ENCODE measurements around the gene ADGRG2.
"Not testable (repeated sequence)": the region's sequence is repeated elsewhere in the genome, so short reads cannot be mapped to it uniquely, and the experiment has no call there.

ADGRG2 gene

GRCh38 chrX:19075754-19076153, 46.5 kb downstream of the ADGRG2 start:
- H3K4me2 ChIP-seq (ENCODE audit: low read length, poor library complexity, severe bottlenecking), result no peak overlapping the region
- H3K79me1 ChIP-seq (replicated peaks; ENCODE audit: low read length, poor library complexity, severe bottlenecking), result no peaks in the 10 kb centered on the region
- no peak overlapping the region for H4K8ac ChIP-seq (ENCODE audit: low read length)
- no peak overlapping the region for H3K4ac ChIP-seq (ENCODE audit: low read depth in 1 of 2, low read length in 2 of 2)
- H2BK5ac ChIP-seq (ENCODE audit: low read depth, low read length, poor library complexity, severe bottlenecking), result no peak overlapping the region
- no peaks in the 10 kb centered on the region for H3K4me1 ChIP-seq (ENCODE audit: control insufficient read depth, insufficient read depth, low read depth, low read length)
- no peak overlapping the region for H2AK5ac ChIP-seq (ENCODE audit: low read length, severe bottlenecking)
- no peaks in the 10 kb centered on the region for H3K9me3 ChIP-seq (ENCODE audit: control insufficient read depth, low read length)
- no peak overlapping the region for H3K23ac ChIP-seq (ENCODE audit: low read length in 2 of 2)
- no peak overlapping the region for H3K18ac ChIP-seq (ENCODE audit: low read depth in 1 of 2, low read length in 2 of 2)
- H3K36me3 ChIP-seq (ENCODE audit: control insufficient read depth in 1 of 2, insufficient read depth in 2 of 2, low read depth in 1 of 2, low read length in 2 of 2), result no peaks in the 10 kb centered on the region
- H4K91ac ChIP-seq (ENCODE audit: low read length), result no peak overlapping the region
- no peak overlapping the region for H3K9ac ChIP-seq (ENCODE audit: low read length)
- H2AFZ ChIP-seq (ENCODE audit: low read depth, low read length), result no peak overlapping the region
- H2BK12ac ChIP-seq (ENCODE audit: low read length in 2 of 2), result no peak overlapping the region
- no peak overlapping the region for H2BK15ac ChIP-seq (ENCODE audit: low read depth, poor library complexity, severe bottlenecking)
- no peak for DNase-seq
- no peak overlapping the region for H3K27ac ChIP-seq (ENCODE audit: low read length, poor library complexity, severe bottlenecking)
- H3K27me3 ChIP-seq (ENCODE audit: control insufficient read depth in 1 of 2, insufficient read depth in 1 of 2, low read length in 2 of 2), result peaks cover 0 to 3% of the 10 kb centered on the region in 2 experiments
- no peak overlapping the region for H3K4me3 ChIP-seq (ENCODE audit: insufficient read depth in 1 of 2, low read depth in 1 of 2, low read length in 2 of 2)
- H2BK120ac ChIP-seq (ENCODE audit: low read depth, low read length), result no peak overlapping the region
- no peak overlapping the region for H3K14ac ChIP-seq (ENCODE audit: low read length in 2 of 2)

GRCh38 chrX:19072372-19072771, 49.9 kb downstream of the ADGRG2 start:
- Histone ChIP-seq H2BK12ac (ENCODE audit: low read length in 2 of 2) (no peak overlapping the region), H3K4me3 (ENCODE audit: insufficient read depth in 1 of 2, low read depth in 1 of 2, low read length in 2 of 2) (no peak overlapping the region), H3K4me2 (ENCODE audit: low read length, poor library complexity, severe bottlenecking) (no peak overlapping the region), H3K4me1 (ENCODE audit: control insufficient read depth, insufficient read depth, low read depth, low read length) (no peaks in the 10 kb centered on the region), H2BK5ac (ENCODE audit: low read depth, low read length, poor library complexity, severe bottlenecking) (no peak overlapping the region), H3K27ac (ENCODE audit: low read length, poor library complexity, severe bottlenecking) (no peak overlapping the region), H3K4ac (ENCODE audit: low read depth in 1 of 2, low read length in 2 of 2) (no peak overlapping the region), H3K36me3 (ENCODE audit: control insufficient read depth in 1 of 2, insufficient read depth in 2 of 2, low read depth in 1 of 2, low read length in 2 of 2) (no peaks in the 10 kb centered on the region), H3K23ac (ENCODE audit: low read length in 2 of 2) (no peak overlapping the region), H3K27me3 (ENCODE audit: control insufficient read depth in 1 of 2, insufficient read depth in 1 of 2, low read length in 2 of 2) (no peaks in the 10 kb centered on the region), H3K9ac (ENCODE audit: low read length) (no peak overlapping the region), H4K91ac (ENCODE audit: low read length) (no peak overlapping the region), H2BK15ac (ENCODE audit: low read depth, poor library complexity, severe bottlenecking) (no peak overlapping the region), H3K18ac (ENCODE audit: low read depth in 1 of 2, low read length in 2 of 2) (no peak overlapping the region), H2BK120ac (ENCODE audit: low read depth, low read length) (no peak overlapping the region), H4K8ac (ENCODE audit: low read length) (no peak overlapping the region), H3K14ac (ENCODE audit: low read length in 2 of 2) (no peak overlapping the region), H3K79me1 (replicated peaks; ENCODE audit: low read length, poor library complexity, severe bottlenecking) (no peaks in the 10 kb centered on the region), H2AK5ac (ENCODE audit: low read length, severe bottlenecking) (no peak overlapping the region), H2AFZ (ENCODE audit: low read depth, low read length) (no peak overlapping the region), H3K9me3 (ENCODE audit: control insufficient read depth, low read length) (no peaks in the 10 kb centered on the region)
- WGBS, result 100% methylated on average over 1 of the region's 3 CpGs
- DNase-seq, result no peak

GRCh38 chrX:19070555-19070994, 51.7 kb downstream of the ADGRG2 start:
- no peak for DNase-seq
- Histone ChIP-seq H2AK5ac (ENCODE audit: low read length, severe bottlenecking) (no peak overlapping the region), H3K23ac (ENCODE audit: low read length in 2 of 2) (no peak overlapping the region), H3K18ac (ENCODE audit: low read depth in 1 of 2, low read length in 2 of 2) (no peak overlapping the region), H2BK5ac (ENCODE audit: low read depth, low read length, poor library complexity, severe bottlenecking) (no peak overlapping the region), H3K36me3 (ENCODE audit: control insufficient read depth in 1 of 2, insufficient read depth in 2 of 2, low read depth in 1 of 2, low read length in 2 of 2) (no peaks in the 10 kb centered on the region), H2BK120ac (ENCODE audit: low read depth, low read length) (no peak overlapping the region), H4K8ac (ENCODE audit: low read length) (no peak overlapping the region), H4K91ac (ENCODE audit: low read length) (no peak overlapping the region), H3K4me2 (ENCODE audit: low read length, poor library complexity, severe bottlenecking) (no peak overlapping the region), H2BK12ac (ENCODE audit: low read length in 2 of 2) (no peak overlapping the region), H3K27ac (ENCODE audit: low read length, poor library complexity, severe bottlenecking) (no peak overlapping the region), H3K14ac (ENCODE audit: low read length in 2 of 2) (no peak overlapping the region), H3K9me3 (ENCODE audit: control insufficient read depth, low read length) (no peaks in the 10 kb centered on the region), H3K9ac (ENCODE audit: low read length) (no peak overlapping the region), H3K27me3 (ENCODE audit: control insufficient read depth in 1 of 2, insufficient read depth in 1 of 2, low read length in 2 of 2) (no peaks in the 10 kb centered on the region), H3K4me1 (ENCODE audit: control insufficient read depth, insufficient read depth, low read depth, low read length) (no peaks in the 10 kb centered on the region), H3K4ac (ENCODE audit: low read depth in 1 of 2, low read length in 2 of 2) (no peak overlapping the region), H2AFZ (ENCODE audit: low read depth, low read length) (no peak overlapping the region), H3K4me3 (ENCODE audit: insufficient read depth in 1 of 2, low read depth in 1 of 2, low read length in 2 of 2) (no peak overlapping the region), H3K79me1 (replicated peaks; ENCODE audit: low read length, poor library complexity, severe bottlenecking) (no peaks in the 10 kb centered on the region), H2BK15ac (ENCODE audit: low read depth, poor library complexity, severe bottlenecking) (no peak overlapping the region)
- 100% methylated on average over 1 of the region's 3 CpGs for WGBS

DNA sequence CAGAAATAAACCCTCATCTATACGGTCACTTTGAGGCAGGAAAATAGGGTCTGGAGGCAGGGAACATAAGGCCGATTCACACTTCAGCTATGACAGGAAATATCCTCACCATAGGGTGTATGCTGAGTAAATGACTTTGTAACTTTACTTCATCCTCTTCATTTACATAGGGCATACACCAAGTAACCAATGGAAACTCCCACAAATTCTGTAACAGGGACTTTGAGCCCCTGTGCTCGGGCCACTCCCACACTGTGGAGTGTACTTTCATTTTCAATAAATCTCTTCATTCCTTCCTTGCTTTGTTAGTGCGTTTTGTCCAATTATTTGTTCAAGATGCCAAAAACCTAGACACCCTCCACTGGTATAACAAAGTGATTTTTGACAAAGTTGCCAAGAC, 55.3 kb downstream of the ADGRG2 start:
- DNase-seq; H3K23ac ChIP-seq (ENCODE audit: low read length in 2 of 2); H3K9me3 ChIP-seq (ENCODE audit: control insufficient read depth, low read length); H3K27ac ChIP-seq (ENCODE audit: low read length, poor library complexity, severe bottlenecking); H4K91ac ChIP-seq (ENCODE audit: low read length); H2BK12ac ChIP-seq (ENCODE audit: low read length in 2 of 2); H3K27me3 ChIP-seq (ENCODE audit: control insufficient read depth in 1 of 2, insufficient read depth in 1 of 2, low read length in 2 of 2); H3K4me1 ChIP-seq (ENCODE audit: control insufficient read depth, insufficient read depth, low read depth, low read length); H3K9ac ChIP-seq (ENCODE audit: low read length); H3K4me3 ChIP-seq (ENCODE audit: insufficient read depth in 1 of 2, low read depth in 1 of 2, low read length in 2 of 2); H3K18ac ChIP-seq (ENCODE audit: low read depth in 1 of 2, low read length in 2 of 2); H3K36me3 ChIP-seq (ENCODE audit: control insufficient read depth in 1 of 2, insufficient read depth in 2 of 2, low read depth in 1 of 2, low read length in 2 of 2); H2BK120ac ChIP-seq (ENCODE audit: low read depth, low read length); H2BK15ac ChIP-seq (ENCODE audit: low read depth, poor library complexity, severe bottlenecking); H2AK5ac ChIP-seq (ENCODE audit: low read length, severe bottlenecking); H3K14ac ChIP-seq (ENCODE audit: low read length in 2 of 2); H3K4ac ChIP-seq (ENCODE audit: low read depth in 1 of 2, low read length in 2 of 2); H3K79me1 ChIP-seq (replicated peaks; ENCODE audit: low read length, poor library complexity, severe bottlenecking); H2BK5ac ChIP-seq (ENCODE audit: low read depth, low read length, poor library complexity, severe bottlenecking); H3K4me2 ChIP-seq (ENCODE audit: low read length, poor library complexity, severe bottlenecking); H4K8ac ChIP-seq (ENCODE audit: low read length); H2AFZ ChIP-seq (ENCODE audit: low read depth, low read length): not testable (repeated sequence)
- 85% methylated on average over 3 of the region's 4 CpGs for WGBS

All from mesenchymal stem cell (in vitro differentiated cells and primary cell).